ENCODE measurements around the gene GRK1. TPM values are rescaled to one million over a fixed set of nuclear protein-coding genes. Genes with fewer than 3 reads are reported as not detected.

GRK1 gene
- total and polyA plus RNA-seq, 2 experiments from 2014 or later, result not detected

- in situ Hi-C loops (cut with MboI), result no loop called here
- H3F3A ChIP-seq (ENCODE audit: insufficient read depth), result no peaks in the 10 kb centered on the region; the same call in 1 of the 2 replicates
- 88 to 89% methylated on average over 45 to 55 of the region's 55 CpGs for WGBS, 2 experiments (ENCODE audit: low coverage in 1 of 2, low lambda C conversion rate in 2 of 2, missing lambda C conversion rate in 2 of 2)
- no peaks in the 10 kb centered on the region for H3K4me1 ChIP-seq (ENCODE audit: insufficient read depth)
- no peak overlapping the region for H3K4me2 ChIP-seq (ENCODE audit: unreplicated experiment)
- H4K20me1 ChIP-seq (ENCODE audit: insufficient read depth), result no peaks in the 10 kb centered on the region
- no peak overlapping the region for H2AFZ ChIP-seq
- H3K9me2 ChIP-seq (ENCODE audit: insufficient read depth), result no peaks in the 10 kb centered on the region
- DNase-seq, result no peak
- no peak overlapping the region for H3K9ac ChIP-seq
- H3K9me3 ChIP-seq (ENCODE audit: low read depth), result no peaks in the 10 kb centered on the region
- peaks cover 4% of the 10 kb centered on the region; the same call in 1 of the 2 replicates for H3K27me3 ChIP-seq (replicated peaks; ENCODE audit: insufficient read depth)
- no peaks in the 10 kb centered on the region for H3K79me2 ChIP-seq (ENCODE audit: insufficient read depth)
- no peak for TF ChIP-seq EZH2phosphoT487 (IDR thresholded peaks at IDR 0.05; ENCODE audit: insufficient read depth, low read depth)
- no peak for TF ChIP-seq EZH2 (IDR thresholded peaks at IDR 0.05; ENCODE audit: insufficient read depth, poor library complexity, severe bottlenecking)
- no peak overlapping the region for H3K4me3 ChIP-seq
- H3K27ac ChIP-seq, result no peak overlapping the region
- no peaks in the 10 kb centered on the region for H3K36me3 ChIP-seq (ENCODE audit: low read depth)
Observed at GRCh38 chr13:113732961-113733950, 66.2 kb downstream of the GRK1 start.

GRCh38 chr13:113734099-113734825 is 67.2 kb downstream of the GRK1 start:
- Histone ChIP-seq H3K4me2 (ENCODE audit: unreplicated experiment) (no peak overlapping the region), H3K79me2 (ENCODE audit: insufficient read depth) (no peaks in the 10 kb centered on the region), H4K20me1 (ENCODE audit: insufficient read depth) (no peaks in the 10 kb centered on the region), H3K36me3 (ENCODE audit: low read depth) (no peaks in the 10 kb centered on the region), H3K9me3 (ENCODE audit: low read depth) (no peaks in the 10 kb centered on the region), H3K9me2 (ENCODE audit: insufficient read depth) (no peaks in the 10 kb centered on the region), H3K9ac (no peak overlapping the region), H3K27ac (no peak overlapping the region), H3K4me1 (ENCODE audit: insufficient read depth) (no peaks in the 10 kb centered on the region), H3K27me3 (replicated peaks; ENCODE audit: insufficient read depth) (peaks cover 4% of the 10 kb centered on the region; the same call in 1 of the 2 replicates), H2AFZ (no peak overlapping the region), H3F3A (ENCODE audit: insufficient read depth) (no peaks in the 10 kb centered on the region; the same call in 1 of the 2 replicates), H3K4me3 (no peak overlapping the region)
- TF ChIP-seq EZH2 (IDR thresholded peaks at IDR 0.05; ENCODE audit: insufficient read depth, poor library complexity, severe bottlenecking), result no peak
- no peak for TF ChIP-seq EZH2phosphoT487 (IDR thresholded peaks at IDR 0.05; ENCODE audit: insufficient read depth, low read depth)
- no peak for DNase-seq
- in situ Hi-C loops (cut with MboI), result no loop called here
- 77 to 79% methylated on average over 15 to 26 of the region's 26 CpGs for WGBS, 2 experiments (ENCODE audit: low coverage in 1 of 2, low lambda C conversion rate in 2 of 2, missing lambda C conversion rate in 2 of 2)

- H2AFZ ChIP-seq, result no peak overlapping the region
- H3K4me1 ChIP-seq (ENCODE audit: insufficient read depth), result no peaks in the 10 kb centered on the region
- no peak overlapping the region for H3K4me2 ChIP-seq (ENCODE audit: unreplicated experiment)
- in situ Hi-C loops (cut with MboI), result no loop called here
- H3K9me3 ChIP-seq (ENCODE audit: low read depth), result no peaks in the 10 kb centered on the region
- H3K9me2 ChIP-seq (ENCODE audit: insufficient read depth), result no peaks in the 10 kb centered on the region
- no peaks in the 10 kb centered on the region for H3K36me3 ChIP-seq (ENCODE audit: low read depth)
- 77 to 80% methylated on average over 8 of the region's 8 CpGs for WGBS, 2 experiments (ENCODE audit: low coverage in 1 of 2, low lambda C conversion rate in 2 of 2, missing lambda C conversion rate in 2 of 2)
- no peak for DNase-seq
- no peaks in the 10 kb centered on the region for H4K20me1 ChIP-seq (ENCODE audit: insufficient read depth)
- H3K27me3 ChIP-seq (replicated peaks; ENCODE audit: insufficient read depth), result no peaks in the 10 kb centered on the region; the same call in 1 of the 2 replicates
- H3K4me3 ChIP-seq, result no peak overlapping the region
- no peaks in the 10 kb centered on the region; the same call in 1 of the 2 replicates for H3F3A ChIP-seq (ENCODE audit: insufficient read depth)
- H3K79me2 ChIP-seq (ENCODE audit: insufficient read depth), result no peaks in the 10 kb centered on the region
- TF ChIP-seq EZH2 (IDR thresholded peaks at IDR 0.05; ENCODE audit: insufficient read depth, poor library complexity, severe bottlenecking) (no peak), EZH2phosphoT487 (IDR thresholded peaks at IDR 0.05; ENCODE audit: insufficient read depth, low read depth) (no peak)
- H3K27ac ChIP-seq, result no peak overlapping the region
- H3K9ac ChIP-seq, result no peak overlapping the region
Observed at GRCh38 chr13:113734826-113735125, 67.8 kb downstream of the GRK1 start.

- H3K27ac ChIP-seq, result no peak overlapping the region
- no peak overlapping the region for H3K9ac ChIP-seq
- no peaks in the 10 kb centered on the region for H3K4me1 ChIP-seq (ENCODE audit: insufficient read depth)
- no peaks in the 10 kb centered on the region; the same call in 1 of the 2 replicates for H3K27me3 ChIP-seq (replicated peaks; ENCODE audit: insufficient read depth)
- TF ChIP-seq EZH2phosphoT487 (IDR thresholded peaks at IDR 0.05; ENCODE audit: insufficient read depth, low read depth) (no peak), EZH2 (IDR thresholded peaks at IDR 0.05; ENCODE audit: insufficient read depth, poor library complexity, severe bottlenecking) (no peak)
- H3K4me3 ChIP-seq, result no peak overlapping the region
- H3K36me3 ChIP-seq (ENCODE audit: low read depth), result no peaks in the 10 kb centered on the region
- H3K79me2 ChIP-seq (ENCODE audit: insufficient read depth), result no peaks in the 10 kb centered on the region
- H3K9me3 ChIP-seq (ENCODE audit: low read depth), result no peaks in the 10 kb centered on the region
- no peaks in the 10 kb centered on the region for H3K9me2 ChIP-seq (ENCODE audit: insufficient read depth)
- no peak overlapping the region for H2AFZ ChIP-seq
- H3K4me2 ChIP-seq (ENCODE audit: unreplicated experiment), result no peak overlapping the region
- no peaks in the 10 kb centered on the region; the same call in 1 of the 2 replicates for H3F3A ChIP-seq (ENCODE audit: insufficient read depth)
- DNase-seq, result no peak
- H4K20me1 ChIP-seq (ENCODE audit: insufficient read depth), result no peaks in the 10 kb centered on the region
- in situ Hi-C loops (cut with MboI), result no loop called here
- WGBS, 2 experiments (ENCODE audit: low coverage in 1 of 2, low lambda C conversion rate in 2 of 2, missing lambda C conversion rate in 2 of 2), result 79 to 82% methylated on average over 26 of the region's 26 CpGs
Observed at GRCh38 chr13:113735194-113735593, 68.2 kb downstream of the GRK1 start.
